Measurements from ENCODE around the gene LSMEM2.
"Not testable (repeated sequence)": the region's sequence is repeated elsewhere in the genome, so short reads cannot be mapped to it uniquely, and the experiment has no call there.

Gene LSMEM2

GRCh38 chr3:50260942-50261441 lies 17.9 kb upstream of the LSMEM2 start:
- peak overlapping the region; percentile 65 for H3K4me3 Mint-ChIP-seq
- no peak for DNase-seq
- no peaks in the 10 kb centered on the region for H3K9me3 Mint-ChIP-seq
- H3K27ac Mint-ChIP-seq: peak overlapping the region; percentile 97
- peaks cover 2% of the 10 kb centered on the region for H3K27me3 Mint-ChIP-seq (ENCODE audit: low read depth, poor library complexity)
- TF ChIP-seq, protein P1, sequence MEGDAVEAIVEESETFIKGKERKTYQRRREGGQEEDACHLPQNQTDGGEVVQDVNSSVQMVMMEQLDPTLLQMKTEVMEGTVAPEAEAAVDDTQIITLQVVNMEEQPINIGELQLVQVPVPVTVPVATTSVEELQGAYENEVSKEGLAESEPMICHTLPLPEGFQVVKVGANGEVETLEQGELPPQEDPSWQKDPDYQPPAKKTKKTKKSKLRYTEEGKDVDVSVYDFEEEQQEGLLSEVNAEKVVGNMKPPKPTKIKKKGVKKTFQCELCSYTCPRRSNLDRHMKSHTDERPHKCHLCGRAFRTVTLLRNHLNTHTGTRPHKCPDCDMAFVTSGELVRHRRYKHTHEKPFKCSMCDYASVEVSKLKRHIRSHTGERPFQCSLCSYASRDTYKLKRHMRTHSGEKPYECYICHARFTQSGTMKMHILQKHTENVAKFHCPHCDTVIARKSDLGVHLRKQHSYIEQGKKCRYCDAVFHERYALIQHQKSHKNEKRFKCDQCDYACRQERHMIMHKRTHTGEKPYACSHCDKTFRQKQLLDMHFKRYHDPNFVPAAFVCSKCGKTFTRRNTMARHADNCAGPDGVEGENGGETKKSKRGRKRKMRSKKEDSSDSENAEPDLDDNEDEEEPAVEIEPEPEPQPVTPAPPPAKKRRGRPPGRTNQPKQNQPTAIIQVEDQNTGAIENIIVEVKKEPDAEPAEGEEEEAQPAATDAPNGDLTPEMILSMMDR (IDR thresholded peaks at IDR 0.05): no peak
- H3K4me1 Mint-ChIP-seq: peaks cover 75% of the 10 kb centered on the region
- H3K36me3 Mint-ChIP-seq (ENCODE audit: low read depth): peaks cover 16% of the 10 kb centered on the region

- peaks cover 79% of the 10 kb centered on the region for H3K4me1 Mint-ChIP-seq
- peak overlapping the region; percentile 97 for H3K27ac Mint-ChIP-seq
Measured at GRCh38 chr3:50261505-50261904, 17.4 kb upstream of the LSMEM2 start.

GRCh38 chr3:50262200-50262599 lies 16.7 kb upstream of the LSMEM2 start:
- not testable (repeated sequence) for H3K4me3 Mint-ChIP-seq; H3K36me3 Mint-ChIP-seq (ENCODE audit: low read depth); H3K27ac Mint-ChIP-seq; DNase-seq; H3K27me3 Mint-ChIP-seq (ENCODE audit: low read depth, poor library complexity); H3K9me3 Mint-ChIP-seq
- H3K4me1 Mint-ChIP-seq: peaks cover 80% of the 10 kb centered on the region

More at GRCh38 chr3:50261505-50261904, 17.4 kb upstream of the LSMEM2 start:
- TF ChIP-seq, protein P1 (IDR thresholded peaks at IDR 0.05): no peak
- Mint-ChIP-seq H3K36me3 (ENCODE audit: low read depth) (peaks cover 11% of the 10 kb centered on the region), H3K9me3 (no peaks in the 10 kb centered on the region), H3K27me3 (ENCODE audit: low read depth, poor library complexity) (peaks cover 2% of the 10 kb centered on the region), H3K4me3 (peak overlapping the region; percentile 65)
- no peak for DNase-seq

- H3K9me3 Mint-ChIP-seq: no peaks in the 10 kb centered on the region
- TF ChIP-seq, protein P1 (IDR thresholded peaks at IDR 0.05): no peak
- H3K4me3 Mint-ChIP-seq: no peak overlapping the region
- no peaks in the 10 kb centered on the region for H3K36me3 Mint-ChIP-seq (ENCODE audit: low read depth)
- no peak for DNase-seq
- H3K27ac Mint-ChIP-seq: peak overlapping the region; percentile 88
- peaks cover 80% of the 10 kb centered on the region for H3K4me1 Mint-ChIP-seq
- peaks cover 2% of the 10 kb centered on the region for H3K27me3 Mint-ChIP-seq (ENCODE audit: low read depth, poor library complexity)
Measured at GRCh38 chr3:50262778-50263177, 16.1 kb upstream of the LSMEM2 start.

DNA sequence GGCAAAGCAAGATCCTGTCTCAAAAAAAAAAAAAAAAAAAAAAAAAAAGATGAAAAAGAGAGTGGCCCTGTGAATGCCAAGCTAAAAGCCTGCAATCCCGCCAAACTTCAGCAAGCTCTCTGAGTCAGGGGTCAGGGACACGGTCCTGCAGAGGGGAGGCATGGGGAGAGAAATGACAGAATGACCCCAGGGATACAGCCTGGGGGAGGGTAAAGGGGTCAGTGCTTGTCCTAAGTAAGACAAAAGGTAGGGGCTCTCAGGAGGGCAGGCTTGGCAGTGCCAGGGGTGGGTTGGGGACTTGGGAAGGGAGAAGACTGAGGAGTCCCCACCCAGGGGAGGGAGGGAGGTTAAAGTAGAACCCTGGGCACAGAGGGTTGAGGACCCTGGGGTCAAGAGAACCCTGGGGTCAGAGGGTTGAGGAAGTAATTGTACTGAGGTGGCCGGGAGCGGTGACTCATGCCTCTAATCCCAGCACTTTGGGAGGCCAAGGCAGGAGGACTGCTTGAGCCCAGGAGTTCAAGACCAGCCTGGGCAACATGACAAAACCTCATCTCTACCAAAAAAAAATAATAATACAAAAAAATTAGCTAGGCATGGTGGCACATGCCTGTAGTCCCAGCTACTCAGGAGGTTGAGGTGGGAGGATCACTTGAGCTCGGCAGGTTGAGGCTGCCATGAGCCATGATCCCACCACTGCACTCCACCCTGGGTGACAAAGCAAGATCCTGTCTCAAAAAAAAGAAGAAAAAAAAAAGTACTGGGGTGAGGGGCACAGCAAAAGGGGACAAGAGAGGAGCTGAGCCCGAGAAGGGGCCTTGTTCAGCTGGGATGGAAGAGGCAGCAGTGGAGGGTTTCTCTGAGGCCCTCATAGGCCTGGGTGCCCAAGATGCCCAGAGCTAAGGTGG lies 15.2 kb upstream of the LSMEM2 start:
- Mint-ChIP-seq H3K36me3 (ENCODE audit: low read depth) (no peaks in the 10 kb centered on the region), H3K9me3 (no peaks in the 10 kb centered on the region), H3K27me3 (ENCODE audit: low read depth, poor library complexity) (peaks cover 2% of the 10 kb centered on the region), H3K4me1 (peaks cover 80% of the 10 kb centered on the region), H3K27ac (peak overlapping the region; percentile 98), H3K4me3 (no peak overlapping the region)
- DNase-seq: no peak
- TF ChIP-seq, protein P1 (IDR thresholded peaks at IDR 0.05): no peak

DNA sequence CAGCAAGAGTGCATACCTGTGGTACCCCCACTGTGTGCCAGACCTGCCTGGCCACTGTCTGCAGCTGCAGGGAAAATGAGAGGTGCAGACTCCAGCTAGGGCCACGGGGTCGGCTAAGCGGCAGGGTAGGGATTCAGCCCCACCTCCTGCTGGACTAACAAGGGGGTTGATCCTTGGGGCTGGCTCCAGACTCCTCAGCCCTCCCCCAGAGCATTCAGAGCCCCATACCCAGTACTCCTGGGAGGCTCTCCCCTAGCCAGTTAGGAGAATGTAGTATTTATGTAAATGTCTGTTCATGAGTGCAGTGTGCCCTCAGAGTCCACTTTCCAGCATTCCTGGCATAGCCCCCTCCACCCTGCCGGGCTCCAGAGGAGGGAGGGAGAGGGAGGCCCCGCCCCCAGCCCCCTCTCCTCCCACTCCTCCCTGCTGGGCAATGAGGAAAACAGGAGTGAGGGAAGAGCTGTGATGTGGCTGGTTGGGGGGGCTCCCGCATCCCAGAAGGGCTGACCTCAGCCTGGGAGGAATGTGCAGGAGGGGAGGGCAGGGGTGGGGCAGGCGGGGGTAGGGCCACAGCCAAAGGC lies 14.4 kb upstream of the LSMEM2 start:
- TF ChIP-seq, protein P1 (IDR thresholded peaks at IDR 0.05): no peak
- Mint-ChIP-seq H3K27ac (peak overlapping the region; percentile 98), H3K4me3 (no peak overlapping the region), H3K9me3 (no peaks in the 10 kb centered on the region), H3K27me3 (ENCODE audit: low read depth, poor library complexity) (peaks cover 2% of the 10 kb centered on the region), H3K4me1 (peaks cover 80% of the 10 kb centered on the region), H3K36me3 (ENCODE audit: low read depth) (no peaks in the 10 kb centered on the region)
- DNase-seq: peak; percentile 90
